ENCODE data around the gene MPHOSPH9.

Gene MPHOSPH9

GRCh38 chr12:123163227-123163626 lies 69.7 kb downstream of the MPHOSPH9 start:
- no peak for DNase-seq
- in situ Hi-C loops (cut with HindIII; ENCODE audit: low pct_ligation_motif_present, low pct_unique_long_range_greater_than_20kb, low sequenced_read_pairs) = no loop called here

DNA sequence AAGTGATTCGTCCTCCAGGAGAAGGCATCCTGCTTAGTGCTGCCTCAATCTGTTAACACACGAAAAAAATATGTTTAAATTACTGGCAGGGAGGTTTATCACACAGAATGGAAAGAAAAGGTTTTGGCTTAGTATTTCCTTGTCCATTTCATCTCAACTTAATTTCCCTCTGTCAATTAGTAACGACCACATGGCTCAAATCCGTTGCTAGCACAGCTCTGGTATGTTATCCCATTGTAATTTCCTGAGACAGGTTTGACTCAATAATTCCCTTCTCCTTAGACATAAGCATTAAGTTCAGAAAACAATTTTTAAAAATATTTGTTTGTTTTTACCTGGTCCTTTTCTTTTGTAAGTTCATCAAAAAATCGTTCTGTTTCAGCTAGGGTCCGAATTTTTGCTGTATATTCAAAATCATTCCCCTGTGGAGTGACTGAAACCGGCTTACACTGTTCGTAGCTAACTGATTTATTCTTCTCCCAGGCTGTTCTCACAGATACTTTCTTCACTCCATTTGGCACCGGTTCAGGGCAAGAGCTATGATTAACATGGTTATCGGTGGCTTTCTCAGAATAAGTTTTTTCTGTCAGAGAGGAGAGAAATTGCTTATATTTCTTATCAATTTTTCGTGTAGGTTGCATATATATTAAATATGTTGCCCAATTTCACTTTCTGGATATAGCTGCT lies 72.0 kb downstream of the MPHOSPH9 start:
- in situ Hi-C loops (cut with HindIII; ENCODE audit: low pct_ligation_motif_present, low pct_unique_long_range_greater_than_20kb, low sequenced_read_pairs) = no loop called here
- DNase-seq = peak; percentile 89

DNA sequence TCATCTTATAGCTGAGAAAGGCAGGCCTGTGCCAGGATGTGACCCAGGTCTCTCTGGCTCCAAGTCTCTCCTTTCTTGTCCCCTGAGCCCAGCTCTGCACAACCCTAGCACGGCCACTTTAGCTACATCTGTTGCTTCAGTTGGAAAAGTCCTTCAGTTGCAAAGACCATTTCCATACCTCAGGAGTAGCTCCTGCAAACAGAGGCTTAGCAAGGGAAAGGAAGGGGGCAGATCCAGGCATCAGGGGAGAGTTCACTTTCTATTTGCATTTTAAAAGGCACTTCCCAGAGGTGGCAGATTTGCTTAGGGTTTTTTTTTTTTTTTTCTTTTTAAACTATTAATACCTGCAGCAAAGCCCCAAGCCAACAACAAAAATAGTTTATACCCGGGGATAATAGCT lies 79.0 kb downstream of the MPHOSPH9 start:
- no peak for DNase-seq
- in situ Hi-C loops (cut with HindIII; ENCODE audit: low pct_ligation_motif_present, low pct_unique_long_range_greater_than_20kb, low sequenced_read_pairs) = no loop called here

DNA sequence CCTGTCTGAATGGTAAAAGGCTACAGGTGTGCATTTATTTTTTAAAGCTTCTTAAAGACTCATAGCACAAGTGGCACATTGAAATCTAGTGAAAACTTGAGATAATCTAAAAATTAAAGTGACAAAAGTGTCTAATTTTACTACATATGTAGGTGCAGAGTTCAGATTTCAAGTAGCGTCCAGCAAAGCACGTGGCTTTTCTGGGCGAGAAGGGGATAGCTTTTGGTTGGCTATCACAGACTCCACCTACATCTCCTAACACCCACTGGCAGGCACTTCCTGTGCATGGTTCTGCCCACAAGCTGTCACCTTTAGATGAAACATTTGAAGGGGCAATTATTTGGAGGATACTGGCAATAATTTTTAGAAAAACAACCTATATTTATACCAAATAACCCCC lies 80.1 kb downstream of the MPHOSPH9 start:
- in situ Hi-C loops (cut with HindIII; ENCODE audit: low pct_ligation_motif_present, low pct_unique_long_range_greater_than_20kb, low sequenced_read_pairs) = no loop called here
- DNase-seq = no peak

GRCh38 chr12:123151457-123152454 lies 81.2 kb downstream of the MPHOSPH9 start:
- DNase-seq = peak; percentile 35
- in situ Hi-C loops (cut with HindIII; ENCODE audit: low pct_ligation_motif_present, low pct_unique_long_range_greater_than_20kb, low sequenced_read_pairs) = no loop called here

DNA sequence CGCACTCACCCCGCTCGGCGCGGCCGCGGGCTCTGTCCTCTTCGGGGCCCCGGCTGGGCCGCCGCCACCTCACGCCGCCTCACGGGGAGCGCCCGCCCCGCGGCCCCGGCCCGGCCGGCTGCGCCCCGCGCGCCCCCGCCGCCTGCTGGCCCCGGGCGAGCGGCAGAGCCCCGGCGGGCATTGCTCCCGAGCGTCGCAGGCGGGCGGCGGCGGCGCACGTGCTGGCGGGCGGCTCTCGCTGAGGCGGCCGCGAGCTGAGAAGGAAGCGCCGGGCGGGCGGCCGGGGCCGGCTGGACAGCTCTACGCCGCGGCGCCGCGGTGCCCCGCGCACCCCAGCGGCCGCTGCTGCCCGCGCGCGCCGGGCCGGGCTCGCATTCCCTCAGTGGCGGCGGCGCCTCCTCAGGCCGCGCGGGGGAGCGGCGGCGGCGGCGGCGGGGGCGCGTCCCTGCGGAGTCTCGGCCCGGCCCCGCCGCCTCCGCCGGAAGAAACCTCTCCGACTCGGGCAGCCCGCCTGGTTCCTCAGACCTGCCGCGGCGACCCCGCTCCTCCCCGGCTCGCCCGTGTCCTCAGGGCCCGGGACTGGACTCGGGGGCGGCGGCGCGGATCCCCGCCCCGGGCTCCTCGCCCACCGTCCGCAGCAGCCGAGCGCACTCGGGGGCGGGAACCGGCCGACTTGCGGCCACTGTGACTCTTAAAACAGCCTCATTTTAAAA lies 82.0 kb downstream of the MPHOSPH9 start, which contains the start of gene PITPNM2:
TSS of gene PITPNM2 (minus strand) at position 347 of the 713 bp plus-strand sequence. CDS start 116,500 bp downstream, outside the sequence.
- in situ Hi-C loops (cut with HindIII; ENCODE audit: low pct_ligation_motif_present, low pct_unique_long_range_greater_than_20kb, low sequenced_read_pairs) = no loop called here
- peak; percentile 81 for DNase-seq

- DNase-seq = peak; percentile 39
- in situ Hi-C loops (cut with HindIII; ENCODE audit: low pct_ligation_motif_present, low pct_unique_long_range_greater_than_20kb, low sequenced_read_pairs) = no loop called here
Observed at GRCh38 chr12:123150275-123150743, 82.6 kb downstream of the MPHOSPH9 start.

DNA sequence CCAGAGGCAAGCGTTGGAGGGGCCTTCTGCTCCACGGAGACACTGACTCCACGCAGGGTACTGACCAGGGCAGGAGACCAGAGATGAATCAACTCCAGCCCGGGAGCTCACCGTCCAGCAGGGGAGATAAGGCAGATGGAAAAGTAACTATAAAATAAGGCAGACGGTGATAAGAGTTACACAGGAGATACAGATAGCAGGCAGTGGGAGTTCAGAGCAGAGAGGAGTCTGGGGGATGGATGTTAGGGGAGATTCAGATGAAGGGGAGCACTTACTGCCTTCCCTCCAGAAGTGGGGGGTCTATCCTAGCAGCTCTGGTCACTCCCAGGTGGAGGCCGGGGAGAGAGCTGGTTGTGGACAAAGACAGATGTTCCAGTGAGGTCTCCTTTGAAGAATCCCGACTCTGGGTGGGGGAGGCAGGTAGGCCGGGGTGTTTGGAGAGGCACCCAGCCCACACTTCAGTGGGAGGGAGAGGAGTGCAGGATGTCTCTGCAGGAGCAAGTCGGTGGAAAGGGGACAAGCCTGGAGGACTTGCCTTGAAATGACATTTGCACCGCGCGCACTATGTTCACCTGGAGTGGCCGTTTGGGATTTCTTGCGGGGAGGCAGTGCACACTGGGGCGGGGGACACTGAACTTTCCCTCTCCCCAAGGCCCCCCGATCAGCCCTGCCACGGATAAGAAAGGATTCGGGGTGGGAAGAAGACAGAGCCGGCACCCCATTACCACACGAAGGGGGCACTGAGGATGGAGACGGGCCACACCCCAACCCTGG lies 83.3 kb downstream of the MPHOSPH9 start:
- in situ Hi-C loops (cut with HindIII; ENCODE audit: low pct_ligation_motif_present, low pct_unique_long_range_greater_than_20kb, low sequenced_read_pairs) = no loop called here
- no peak for DNase-seq

DNA sequence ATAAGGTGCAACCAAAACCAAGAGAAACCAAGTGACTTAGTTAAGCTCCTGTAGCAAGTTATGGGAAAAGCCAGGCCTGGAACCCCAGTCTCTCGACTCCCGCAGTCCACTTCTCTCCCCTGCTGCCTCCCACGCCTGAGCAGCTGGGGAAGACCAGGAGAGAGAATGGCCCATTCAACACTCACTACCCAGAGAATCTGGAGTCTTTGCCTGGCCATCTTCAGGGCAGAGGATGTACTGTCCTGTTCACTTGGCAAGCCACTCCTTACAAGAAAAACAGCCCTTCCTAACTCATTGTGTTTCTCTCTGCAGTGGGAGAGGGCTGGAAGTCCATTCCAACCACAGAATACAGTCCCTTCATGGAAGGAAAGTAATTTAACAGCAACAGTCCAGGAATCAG lies 83.9 kb downstream of the MPHOSPH9 start:
- in situ Hi-C loops (cut with HindIII; ENCODE audit: low pct_ligation_motif_present, low pct_unique_long_range_greater_than_20kb, low sequenced_read_pairs) = no loop called here
- no peak for DNase-seq

GRCh38 chr12:123148655-123149054 lies 84.3 kb downstream of the MPHOSPH9 start:
- in situ Hi-C loops (cut with HindIII; ENCODE audit: low pct_ligation_motif_present, low pct_unique_long_range_greater_than_20kb, low sequenced_read_pairs) = no loop called here
- DNase-seq = no peak

DNA sequence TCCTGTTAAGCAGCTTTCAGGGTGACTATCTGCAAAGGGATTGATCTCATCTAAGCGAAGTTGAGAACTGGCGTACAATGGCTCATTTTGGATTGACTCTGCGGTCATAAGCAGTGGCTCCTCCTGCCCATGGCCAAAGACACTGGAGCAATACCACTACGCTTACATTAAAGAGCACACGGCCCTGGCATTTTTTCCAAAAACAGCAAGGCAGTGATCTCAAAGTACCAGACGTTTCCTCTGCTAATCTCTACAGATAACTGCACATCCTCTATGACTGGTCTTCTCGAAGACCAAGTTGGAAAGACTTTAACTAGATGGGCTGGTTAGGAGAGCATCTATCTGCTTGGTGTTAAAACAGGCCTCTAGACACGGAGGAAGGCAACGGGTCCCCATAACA lies 84.7 kb downstream of the MPHOSPH9 start:
- in situ Hi-C loops (cut with HindIII; ENCODE audit: low pct_ligation_motif_present, low pct_unique_long_range_greater_than_20kb, low sequenced_read_pairs) = no loop called here

DNA sequence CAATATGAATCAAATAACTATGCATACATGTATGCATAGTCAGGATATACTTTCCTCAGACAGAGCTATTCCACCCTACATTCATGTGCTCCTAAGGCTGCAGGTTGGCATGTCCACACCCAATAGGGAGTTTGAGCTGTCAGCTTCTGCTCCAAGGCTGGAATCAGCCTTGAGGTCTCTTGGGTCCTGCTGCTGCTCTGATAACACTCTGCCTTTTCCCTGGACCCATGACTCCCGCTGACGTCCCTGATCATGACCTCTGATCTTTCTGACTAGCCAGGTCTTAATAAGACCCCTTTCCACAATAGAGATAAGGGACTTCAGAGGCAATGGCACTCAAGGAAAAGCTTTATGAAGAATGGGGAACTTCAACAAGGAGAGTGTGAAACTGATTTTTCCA lies 87.7 kb downstream of the MPHOSPH9 start:
- no peak for DNase-seq
- in situ Hi-C loops (cut with HindIII; ENCODE audit: low pct_ligation_motif_present, low pct_unique_long_range_greater_than_20kb, low sequenced_read_pairs) = no loop called here

More for the DNA sequence above, 84.7 kb downstream of the MPHOSPH9 start:
- no peak for DNase-seq

- in situ Hi-C loops (cut with HindIII; ENCODE audit: low pct_ligation_motif_present, low pct_unique_long_range_greater_than_20kb, low sequenced_read_pairs) = no loop called here
- DNase-seq = no peak
Observed at GRCh38 chr12:123143736-123144461, 89.0 kb downstream of the MPHOSPH9 start.

DNA sequence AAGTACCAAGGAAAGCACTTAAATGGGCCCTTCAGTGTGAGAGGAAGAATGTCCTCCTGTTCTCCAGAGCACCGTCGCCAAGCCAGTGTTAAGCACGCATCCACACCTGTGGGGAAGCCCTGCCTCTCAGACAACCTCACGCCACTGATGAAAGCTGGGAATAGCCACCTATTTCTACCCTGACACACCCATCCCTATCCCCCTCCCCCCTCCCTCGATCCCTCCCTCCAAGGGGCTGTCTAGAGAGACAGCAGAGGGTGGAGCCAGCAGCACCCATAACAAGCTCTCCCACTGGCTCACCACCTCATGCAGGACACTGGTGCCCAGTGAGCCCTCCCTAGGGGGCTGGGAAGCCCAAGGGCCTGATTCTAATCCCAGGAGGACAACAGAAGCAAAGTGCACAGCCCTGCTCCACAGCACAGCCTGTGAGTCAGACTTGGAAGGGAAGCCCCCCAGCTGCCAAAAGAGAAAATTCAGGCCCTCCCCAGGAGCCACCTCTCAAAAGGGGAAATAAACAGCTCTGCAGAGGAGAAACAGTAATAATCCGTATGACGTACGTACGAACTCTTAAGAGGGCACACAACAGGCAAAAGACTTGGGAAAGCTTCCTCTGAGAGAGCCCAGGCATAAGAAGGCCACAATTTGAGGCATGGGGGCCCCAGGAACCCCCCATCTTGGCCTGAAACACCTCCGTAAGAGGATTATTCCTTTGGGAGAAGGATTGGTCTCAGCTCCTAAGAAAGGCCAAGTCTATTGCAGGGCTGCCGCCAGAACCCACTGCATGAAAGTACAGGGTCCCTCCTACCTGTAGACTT lies 89.8 kb downstream of the MPHOSPH9 start:
- in situ Hi-C loops (cut with HindIII; ENCODE audit: low pct_ligation_motif_present, low pct_unique_long_range_greater_than_20kb, low sequenced_read_pairs) = no loop called here
- DNase-seq = peak; percentile 71

DNA sequence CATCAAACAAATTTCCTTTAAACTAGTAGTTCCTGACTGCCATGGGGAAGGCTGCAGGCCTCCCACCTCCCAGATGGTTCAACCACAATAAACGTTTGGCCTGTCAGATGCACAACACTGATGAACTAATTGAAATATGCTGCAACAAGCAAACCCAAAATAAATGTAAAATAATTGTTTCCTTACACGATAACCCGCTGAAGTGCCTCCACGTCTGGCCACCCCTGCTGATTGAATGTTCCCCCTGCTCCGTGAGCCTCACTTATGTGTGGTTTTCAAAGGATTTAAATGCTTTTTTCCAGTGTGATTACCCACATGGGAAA lies 90.5 kb downstream of the MPHOSPH9 start:
- in situ Hi-C loops (cut with HindIII; ENCODE audit: low pct_ligation_motif_present, low pct_unique_long_range_greater_than_20kb, low sequenced_read_pairs) = no loop called here
- no peak for DNase-seq

GRCh38 chr12:123141615-123142517 lies 91.1 kb downstream of the MPHOSPH9 start:
- peak; percentile 90 for DNase-seq
- in situ Hi-C loops (cut with HindIII; ENCODE audit: low pct_ligation_motif_present, low pct_unique_long_range_greater_than_20kb, low sequenced_read_pairs) = no loop called here

Measured in ACHN (cell line).